Mesothelial cell of epicardium (in vitro differentiated cells): ENCODE results near the gene KIF25. TPM values are rescaled to one million over a fixed set of nuclear protein-coding genes. Genes with fewer than 3 reads are reported as not detected.

ENCODE experiments used
- DNase-seq, 2 experiments: peaks; one replicate each; pipeline ENCODE4 v3.0.0; 2021; ENCODE audit warnings: low spot score in 2 of 2; ENCODE audit not compliant: unreplicated experiment in 2 of 2
- H3K27ac Mint-ChIP-seq: 2 replicates; pipeline ENCODE4 v1.8.0; 2021; ENCODE audit warnings: mixed read lengths
- H3K27me3 Mint-ChIP-seq: 2 replicates; pipeline ENCODE4 v1.8.0; 2021; ENCODE audit warnings: low read depth, mixed read lengths
- H3K36me3 Mint-ChIP-seq: 2 replicates; pipeline ENCODE4 v1.8.0; 2021; ENCODE audit warnings: mixed read lengths
- H3K4me1 Mint-ChIP-seq: 2 replicates; pipeline ENCODE4 v1.8.0; 2021; ENCODE audit warnings: mixed read lengths
- H3K4me3 Mint-ChIP-seq: 2 replicates; pipeline ENCODE4 v1.8.0; 2021; ENCODE audit warnings: mild to moderate bottlenecking, moderate library complexity, mixed read lengths
- H3K9me3 Mint-ChIP-seq: 2 replicates; pipeline ENCODE4 v1.8.0; 2021; ENCODE audit warnings: mixed read lengths
- total RNA-seq: library from RNA; stranded (reverse); gene quantifications from 3 replicates; pipeline ENCODE4 v1.2.1, GENCODE V29; 2021
- TF ChIP-seq, protein P1 (sequence below): fragments of 200-600 bp; sonication (generic); IDR thresholded peaks from one replicate; pipeline ENCODE4 v1.5.0; 2021; ENCODE audit warnings: antibody characterized with exemption; ENCODE audit not compliant: unreplicated experiment

KIF25 gene
- total RNA-seq, 1 donor from 2014 or later, result 1.6 TPM

GRCh38 chr6:168045141-168045691, 47.7 kb downstream of the KIF25 start:
- no peak overlapping the region for H3K27ac Mint-ChIP-seq
- H3K9me3 Mint-ChIP-seq, result peaks cover 4% of the 10 kb centered on the region
- H3K27me3 Mint-ChIP-seq, result no peaks in the 10 kb centered on the region

GRCh38 chr6:168045706-168046620, 48.5 kb downstream of the KIF25 start:
- Mint-ChIP-seq H3K27me3 (no peaks in the 10 kb centered on the region), H3K9me3 (peaks cover 4% of the 10 kb centered on the region), H3K27ac (no peak overlapping the region), H3K4me3 (no peak overlapping the region), H3K36me3 (no peaks in the 10 kb centered on the region), H3K4me1 (peaks cover 2% of the 10 kb centered on the region)
- DNase-seq, result no peak
- TF ChIP-seq, protein P1, sequence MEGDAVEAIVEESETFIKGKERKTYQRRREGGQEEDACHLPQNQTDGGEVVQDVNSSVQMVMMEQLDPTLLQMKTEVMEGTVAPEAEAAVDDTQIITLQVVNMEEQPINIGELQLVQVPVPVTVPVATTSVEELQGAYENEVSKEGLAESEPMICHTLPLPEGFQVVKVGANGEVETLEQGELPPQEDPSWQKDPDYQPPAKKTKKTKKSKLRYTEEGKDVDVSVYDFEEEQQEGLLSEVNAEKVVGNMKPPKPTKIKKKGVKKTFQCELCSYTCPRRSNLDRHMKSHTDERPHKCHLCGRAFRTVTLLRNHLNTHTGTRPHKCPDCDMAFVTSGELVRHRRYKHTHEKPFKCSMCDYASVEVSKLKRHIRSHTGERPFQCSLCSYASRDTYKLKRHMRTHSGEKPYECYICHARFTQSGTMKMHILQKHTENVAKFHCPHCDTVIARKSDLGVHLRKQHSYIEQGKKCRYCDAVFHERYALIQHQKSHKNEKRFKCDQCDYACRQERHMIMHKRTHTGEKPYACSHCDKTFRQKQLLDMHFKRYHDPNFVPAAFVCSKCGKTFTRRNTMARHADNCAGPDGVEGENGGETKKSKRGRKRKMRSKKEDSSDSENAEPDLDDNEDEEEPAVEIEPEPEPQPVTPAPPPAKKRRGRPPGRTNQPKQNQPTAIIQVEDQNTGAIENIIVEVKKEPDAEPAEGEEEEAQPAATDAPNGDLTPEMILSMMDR, result no peak

More at GRCh38 chr6:168045141-168045691, 47.7 kb downstream of the KIF25 start:
- TF ChIP-seq, protein P1, result no peak
- no peak for DNase-seq
- H3K36me3 Mint-ChIP-seq, result no peaks in the 10 kb centered on the region
- H3K4me1 Mint-ChIP-seq, result peaks cover 2% of the 10 kb centered on the region
- no peak overlapping the region for H3K4me3 Mint-ChIP-seq

GRCh38 chr6:168046696-168047095, 49.2 kb downstream of the KIF25 start:
- H3K4me3 Mint-ChIP-seq, result no peak overlapping the region
- H3K9me3 Mint-ChIP-seq, result no peaks in the 10 kb centered on the region
- H3K27me3 Mint-ChIP-seq, result no peaks in the 10 kb centered on the region
- no peaks in the 10 kb centered on the region for H3K36me3 Mint-ChIP-seq
- H3K4me1 Mint-ChIP-seq, result peaks cover 2% of the 10 kb centered on the region
- H3K27ac Mint-ChIP-seq, result no peak overlapping the region
- no peak for DNase-seq
- TF ChIP-seq, protein P1, result no peak

DNA sequence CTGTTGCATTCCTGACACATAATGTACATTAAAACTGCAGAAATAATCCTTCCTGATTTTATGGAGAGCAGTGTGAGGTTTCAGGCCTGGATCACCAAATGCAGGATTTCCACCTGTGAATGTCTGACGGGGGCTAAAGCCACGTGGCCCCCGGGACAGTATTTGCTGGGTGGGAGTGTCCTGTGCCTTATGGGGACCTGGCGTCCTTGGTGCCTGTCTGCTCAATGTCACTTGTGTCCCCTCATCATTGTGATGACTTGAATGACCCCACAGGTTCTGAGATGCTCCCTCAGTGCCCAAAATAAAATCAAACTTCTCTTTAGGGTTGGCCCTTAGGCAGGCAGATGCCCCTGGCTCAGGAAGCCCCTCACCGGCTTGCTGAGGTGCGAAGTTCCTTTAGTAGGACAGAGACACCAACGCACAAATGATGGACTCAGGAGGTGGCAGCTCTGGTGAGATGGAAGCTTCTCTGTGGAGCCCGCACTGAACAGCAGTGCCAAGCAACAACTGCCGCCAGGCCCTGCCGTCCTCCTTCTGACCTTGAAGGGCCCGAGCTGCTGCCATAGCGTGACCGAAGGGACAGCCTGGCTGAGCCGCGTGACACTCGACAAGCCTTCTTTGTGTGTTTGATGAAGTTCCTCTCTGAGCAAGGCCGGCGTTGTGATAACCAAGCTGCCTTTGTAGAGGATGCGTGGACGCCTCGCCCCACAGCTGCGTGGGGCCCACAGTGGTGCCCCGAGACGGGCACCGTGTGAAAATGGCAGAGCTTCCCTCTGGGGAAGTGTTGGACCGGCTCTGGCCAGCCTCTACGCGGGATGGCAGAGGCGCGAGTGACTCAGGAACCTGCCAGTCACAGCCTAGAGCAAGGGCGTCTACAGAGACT, 50.6 kb downstream of the KIF25 start:
- no peaks in the 10 kb centered on the region for H3K9me3 Mint-ChIP-seq
- no peak overlapping the region for H3K4me3 Mint-ChIP-seq
- H3K27me3 Mint-ChIP-seq, result no peaks in the 10 kb centered on the region
- peaks cover 2% of the 10 kb centered on the region for H3K4me1 Mint-ChIP-seq
- H3K27ac Mint-ChIP-seq, result no peak overlapping the region
- TF ChIP-seq, protein P1, result no peak
- no peak for DNase-seq
- H3K36me3 Mint-ChIP-seq, result no peaks in the 10 kb centered on the region

- Mint-ChIP-seq H3K9me3 (no peaks in the 10 kb centered on the region), H3K27ac (no peak overlapping the region), H3K4me3 (no peak overlapping the region), H3K4me1 (peaks cover 2% of the 10 kb centered on the region), H3K36me3 (no peaks in the 10 kb centered on the region), H3K27me3 (no peaks in the 10 kb centered on the region)
- TF ChIP-seq, protein P1, result no peak
- no peak for DNase-seq
Measured at GRCh38 chr6:168048724-168049025, 51.2 kb downstream of the KIF25 start.
